Measurements from ENCODE around the gene PHF11. TPM values are rescaled to one million over a fixed set of nuclear protein-coding genes. Genes with fewer than 3 reads are reported as not detected.

The PHF11 gene
- total RNA-seq, 2 donors from 2014 or later = 39.3 to 51.1 TPM

GRCh38 chr13:49540552-49540951 is 44.8 kb downstream of the PHF11 start:
- peaks cover 12% of the 10 kb centered on the region for H3K36me3 ChIP-seq
- ATAC-seq (ENCODE audit: insufficient number of reproducible peaks, low FRiP score, low read depth) (no peak), DNase-seq (ENCODE audit: low spot score) (no peak)
- no peaks in the 10 kb centered on the region for H3K9me3 ChIP-seq
- no peak overlapping the region for H3K27ac ChIP-seq
- H3K4me1 ChIP-seq (ENCODE audit: control insufficient read depth in 1 of 2, low read depth in 2 of 2) = no peaks in the 10 kb centered on the region
- no peak for TF ChIP-seq CTCF (IDR thresholded peaks at IDR 0.05)
- no peak overlapping the region for H3K4me3 ChIP-seq
- H3K27me3 ChIP-seq (replicated peaks; ENCODE audit: insufficient read depth) = no peaks in the 10 kb centered on the region

GRCh38 chr13:49543656-49544055 is 47.9 kb downstream of the PHF11 start:
- ATAC-seq (ENCODE audit: insufficient number of reproducible peaks, low FRiP score, low read depth) = no peak
- TF ChIP-seq CTCF (IDR thresholded peaks at IDR 0.05) = no peak
- H3K27ac ChIP-seq = no peak overlapping the region
- H3K4me1 ChIP-seq (ENCODE audit: control insufficient read depth in 1 of 2, low read depth in 2 of 2) = no peaks in the 10 kb centered on the region
- no peaks in the 10 kb centered on the region for H3K9me3 ChIP-seq
- H3K27me3 ChIP-seq (replicated peaks; ENCODE audit: insufficient read depth) = no peaks in the 10 kb centered on the region
- no peak for DNase-seq (ENCODE audit: low spot score)
- peaks cover 14% of the 10 kb centered on the region for H3K36me3 ChIP-seq
- H3K4me3 ChIP-seq = no peak overlapping the region

GRCh38 chr13:49545661-49546060 is 49.9 kb downstream of the PHF11 start:
- TF ChIP-seq CTCF (IDR thresholded peaks at IDR 0.05) = no peak
- Histone ChIP-seq H3K9me3 (no peaks in the 10 kb centered on the region), H3K4me3 (no peak overlapping the region), H3K27ac (no peak overlapping the region), H3K4me1 (ENCODE audit: control insufficient read depth in 1 of 2, low read depth in 2 of 2) (no peaks in the 10 kb centered on the region), H3K36me3 (peaks cover 12% of the 10 kb centered on the region), H3K27me3 (replicated peaks; ENCODE audit: insufficient read depth) (no peaks in the 10 kb centered on the region)
- no peak for ATAC-seq (ENCODE audit: insufficient number of reproducible peaks, low FRiP score, low read depth)
- no peak for DNase-seq (ENCODE audit: low spot score)

- Histone ChIP-seq H3K4me1 (ENCODE audit: control insufficient read depth in 1 of 2, low read depth in 2 of 2) (no peaks in the 10 kb centered on the region), H3K4me3 (no peak overlapping the region), H3K27me3 (replicated peaks; ENCODE audit: insufficient read depth) (no peaks in the 10 kb centered on the region), H3K9me3 (no peaks in the 10 kb centered on the region), H3K27ac (no peak overlapping the region), H3K36me3 (peaks cover 17% of the 10 kb centered on the region)
- DNase-seq (ENCODE audit: low spot score) (no peak), ATAC-seq (ENCODE audit: insufficient number of reproducible peaks, low FRiP score, low read depth) (no peak)
- no peak for TF ChIP-seq CTCF (IDR thresholded peaks at IDR 0.05)
Observed at GRCh38 chr13:49546561-49546960, 50.8 kb downstream of the PHF11 start.

GRCh38 chr13:49549289-49549688 is 53.5 kb downstream of the PHF11 start:
- TF ChIP-seq CTCF (IDR thresholded peaks at IDR 0.05) = peak; percentile 14
- no peaks in the 10 kb centered on the region for H3K9me3 ChIP-seq
- DNase-seq (ENCODE audit: low spot score) = no peak
- no peak for ATAC-seq (ENCODE audit: insufficient number of reproducible peaks, low FRiP score, low read depth)
- no peaks in the 10 kb centered on the region for H3K4me1 ChIP-seq (ENCODE audit: control insufficient read depth in 1 of 2, low read depth in 2 of 2)
- H3K4me3 ChIP-seq = no peak overlapping the region
- no peak overlapping the region for H3K27ac ChIP-seq
- no peaks in the 10 kb centered on the region for H3K27me3 ChIP-seq (replicated peaks; ENCODE audit: insufficient read depth)
- H3K36me3 ChIP-seq = peaks cover 13% of the 10 kb centered on the region

All from thoracic aorta (tissue), 2 donors.